Peyer's patch (tissue), 4 donors: ENCODE data around the gene DCP1B. TPM values are rescaled to one million over a fixed set of nuclear protein-coding genes. Genes with fewer than 3 reads are reported as not detected.

ENCODE experiments used
- DNase-seq, 3 donors: peaks; one replicate each; pipeline ENCODE4 v3.0.0-alpha.2; 2017 to 2019
- H3K27ac ChIP-seq, 4 donors: fragments of 200-600 bp; sonication (generic); one replicate each; pipeline ENCODE4 v1.5.1; 2016 to 2019
- H3K27me3 ChIP-seq, 2 donors: fragments of 200-600 bp; sonication (generic); one replicate each; pipeline ENCODE4 v1.5.1; 2019
- H3K36me3 ChIP-seq, 3 donors: fragments of 200-600 bp; sonication (generic); one replicate each; pipeline ENCODE4 v1.5.1; 2016 to 2019
- H3K4me1 ChIP-seq, 4 donors: fragments of 200-600 bp; sonication (generic); one replicate each; pipeline ENCODE4 v1.5.1; 2016 to 2019
- H3K4me3 ChIP-seq, 4 donors: fragments of 200-600 bp; sonication (generic); 1 replicate in 3 of 4; 2 replicates in 1 of 4; pipeline ENCODE4 v1.5.1; 2016 to 2019; ENCODE audit warnings: mild to moderate bottlenecking in 1 of 4
- H3K9me3 ChIP-seq, 4 donors: fragments of 200-600 bp; sonication (generic); one replicate each; pipeline ENCODE4 v1.5.1; 2016 to 2019; ENCODE audit warnings: mild to moderate bottlenecking in 1 of 4
- CTCF ChIP-seq, 6 experiments: fragments of 450-650 bp in 4 of 6; fragments of 200-600 bp in 2 of 6; sonication (generic) in 1 of 6; IDR thresholded peaks; one replicate each; pipeline ENCODE4 v1.5.1; 2017 to 2019; ENCODE audit warnings: antibody characterized with exemption in 6 of 6, mild to moderate bottlenecking in 3 of 6, moderate library complexity in 1 of 6
- POLR2A ChIP-seq, 2 donors: fragments of 450-650 bp; IDR thresholded peaks; one replicate each; pipeline ENCODE4 v1.5.1; 2017; ENCODE audit warnings: antibody characterized with exemption in 2 of 2, mild to moderate bottlenecking in 2 of 2, moderate library complexity in 2 of 2
- total RNA-seq, 4 donors: library from RNA; depleted of rRNA; stranded (reverse); fragments of >200 nt; gene quantifications; one replicate each; pipeline ENCODE4 v1.1.0, GENCODE V29; 2016

The DCP1B gene
- total RNA-seq, 4 donors from 2014 or later: 14.7 to 54.5 (median 18.6) TPM

GRCh38 chr12:1989111-1989510 lies 15.1 kb downstream of the DCP1B start:
- TF ChIP-seq CTCF (IDR thresholded peaks at IDR 0.05) (no peak), POLR2A (IDR thresholded peaks at IDR 0.05) (no peak)
- H3K27ac ChIP-seq: no peak overlapping the region
- H3K4me1 ChIP-seq: peaks cover 0 to 12% (median 1%) of the 10 kb centered on the region in 4 donors
- H3K9me3 ChIP-seq: peaks cover 0 to 7% (median 0%) of the 10 kb centered on the region in 4 donors
- H3K36me3 ChIP-seq: peaks cover 0 to 45% (median 0%) of the 10 kb centered on the region in 3 donors
- no peaks in the 10 kb centered on the region for H3K27me3 ChIP-seq
- no peak overlapping the region for H3K4me3 ChIP-seq
- DNase-seq: no peak

- H3K36me3 ChIP-seq: peaks cover 0 to 27% (median 0%) of the 10 kb centered on the region in 3 donors
These were observed 19.5 kb downstream of the DCP1B start for GRCh38 chr12:1984759-1985158.

GRCh38 chr12:1980282-1980681 lies 24.0 kb downstream of the DCP1B start:
- Histone ChIP-seq H3K27ac (no peak overlapping the region), H3K9me3 (peaks cover 0 to 6% (median 0%) of the 10 kb centered on the region in 4 donors), H3K4me1 (no peaks in the 10 kb centered on the region), H3K4me3 (no peak overlapping the region), H3K27me3 (no peaks in the 10 kb centered on the region), H3K36me3 (peaks cover 0 to 2% (median 0%) of the 10 kb centered on the region in 3 donors)
- TF ChIP-seq POLR2A (IDR thresholded peaks at IDR 0.05): no peak
- no peak for TF ChIP-seq CTCF (IDR thresholded peaks at IDR 0.05)
- DNase-seq: no peak

More at GRCh38 chr12:1984759-1985158, 19.5 kb downstream of the DCP1B start:
- DNase-seq: no peak
- no peaks in the 10 kb centered on the region for H3K27me3 ChIP-seq
- TF ChIP-seq CTCF (IDR thresholded peaks at IDR 0.05): no peak
- TF ChIP-seq POLR2A (IDR thresholded peaks at IDR 0.05): no peak
- no peak overlapping the region for H3K27ac ChIP-seq
- peaks cover 0 to 7% (median 0%) of the 10 kb centered on the region in 4 donors for H3K9me3 ChIP-seq
- no peak overlapping the region for H3K4me3 ChIP-seq
- no peaks in the 10 kb centered on the region for H3K4me1 ChIP-seq

GRCh38 chr12:1978078-1978862 lies 26.0 kb downstream of the DCP1B start:
- no peak for DNase-seq
- Histone ChIP-seq H3K9me3 (no peaks in the 10 kb centered on the region), H3K36me3 (no peaks in the 10 kb centered on the region), H3K27me3 (no peaks in the 10 kb centered on the region), H3K4me1 (no peaks in the 10 kb centered on the region), H3K27ac (peak overlapping the region in 1 of 4 donors; percentile 25), H3K4me3 (no peak overlapping the region)
- TF ChIP-seq CTCF (IDR thresholded peaks at IDR 0.05) (no peak), POLR2A (IDR thresholded peaks at IDR 0.05) (no peak)

- H3K4me3 ChIP-seq: no peak overlapping the region
- no peak for DNase-seq
- TF ChIP-seq POLR2A (IDR thresholded peaks at IDR 0.05) (no peak), CTCF (IDR thresholded peaks at IDR 0.05) (no peak)
- H3K9me3 ChIP-seq: no peaks in the 10 kb centered on the region
- H3K27me3 ChIP-seq: no peaks in the 10 kb centered on the region
- no peaks in the 10 kb centered on the region for H3K36me3 ChIP-seq
- H3K4me1 ChIP-seq: no peaks in the 10 kb centered on the region
- H3K27ac ChIP-seq: peak overlapping the region in 1 of 4 donors; percentile 25
These were observed 26.7 kb downstream of the DCP1B start for GRCh38 chr12:1977588-1977987.
